Measurements from ENCODE around the gene FXYD4.

The FXYD4 gene

DNA sequence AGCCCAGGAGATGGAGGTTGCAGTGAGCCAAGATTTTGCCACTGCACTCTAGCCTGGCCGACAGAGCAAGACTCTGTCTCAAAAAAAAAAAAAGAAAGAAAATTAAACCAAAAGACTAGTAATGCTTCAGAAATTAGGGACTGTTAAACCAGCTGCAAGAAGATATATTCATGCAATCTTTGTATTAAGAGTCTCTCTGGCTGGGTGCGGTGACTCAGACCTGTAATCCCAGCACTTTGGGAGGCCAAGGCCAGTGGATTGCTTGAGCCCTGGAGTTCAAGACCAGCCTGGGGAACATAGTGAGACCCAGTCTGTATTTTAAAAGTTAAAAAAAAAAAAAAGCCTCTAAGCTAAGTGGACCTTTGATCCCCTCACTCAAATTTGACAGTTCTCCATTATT is 40.1 kb downstream of the FXYD4 start:
- TF ChIP-seq CTCF (IDR thresholded peaks at IDR 0.05), result no peak

- no peak for TF ChIP-seq CTCF (IDR thresholded peaks at IDR 0.05)
These were observed 44.1 kb downstream of the FXYD4 start for GRCh38 chr10:43415544-43415943.

DNA sequence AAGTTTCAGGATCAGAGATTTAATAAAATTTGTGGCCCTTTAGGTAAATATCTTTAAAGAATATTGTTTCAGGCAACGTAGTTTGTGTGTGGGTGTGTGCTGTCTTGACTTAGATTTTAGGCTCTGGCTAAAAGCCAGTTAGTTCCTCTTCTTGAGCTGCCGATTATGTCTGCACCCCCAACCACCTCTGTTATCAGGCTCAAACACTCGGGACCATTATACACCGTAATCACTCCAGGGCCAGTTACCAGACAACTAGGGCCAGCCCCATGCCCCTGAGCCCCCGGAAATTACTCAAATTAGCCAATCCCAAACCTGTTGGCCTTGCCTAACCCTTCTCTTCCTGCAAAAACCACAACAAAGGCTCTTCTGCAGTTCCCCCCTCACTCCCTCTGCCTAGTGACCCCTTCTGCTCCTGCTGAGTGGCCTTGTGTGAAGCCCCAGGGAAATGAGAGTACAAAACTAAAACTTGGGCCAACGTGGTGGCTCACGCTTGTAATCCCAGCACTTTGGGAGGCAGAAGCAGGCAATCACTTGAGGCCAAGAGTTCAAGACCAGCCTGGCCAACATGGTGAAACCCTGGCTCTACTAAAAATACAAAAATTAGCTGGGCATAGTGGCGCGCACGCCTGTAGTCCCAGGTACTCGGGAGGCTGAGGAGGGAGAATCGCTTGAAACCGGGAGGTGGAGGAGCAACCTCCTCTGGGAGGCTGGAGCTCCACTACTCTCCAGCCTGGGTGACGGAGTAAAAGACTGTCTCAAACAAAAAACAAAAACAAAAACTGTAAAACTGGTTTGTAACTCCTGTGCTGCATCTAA is 46.7 kb downstream of the FXYD4 start:
- no peak for TF ChIP-seq CTCF (IDR thresholded peaks at IDR 0.05)

GRCh38 chr10:43419997-43420368 is 48.5 kb downstream of the FXYD4 start:
- TF ChIP-seq CTCF (IDR thresholded peaks at IDR 0.05), result no peak

DNA sequence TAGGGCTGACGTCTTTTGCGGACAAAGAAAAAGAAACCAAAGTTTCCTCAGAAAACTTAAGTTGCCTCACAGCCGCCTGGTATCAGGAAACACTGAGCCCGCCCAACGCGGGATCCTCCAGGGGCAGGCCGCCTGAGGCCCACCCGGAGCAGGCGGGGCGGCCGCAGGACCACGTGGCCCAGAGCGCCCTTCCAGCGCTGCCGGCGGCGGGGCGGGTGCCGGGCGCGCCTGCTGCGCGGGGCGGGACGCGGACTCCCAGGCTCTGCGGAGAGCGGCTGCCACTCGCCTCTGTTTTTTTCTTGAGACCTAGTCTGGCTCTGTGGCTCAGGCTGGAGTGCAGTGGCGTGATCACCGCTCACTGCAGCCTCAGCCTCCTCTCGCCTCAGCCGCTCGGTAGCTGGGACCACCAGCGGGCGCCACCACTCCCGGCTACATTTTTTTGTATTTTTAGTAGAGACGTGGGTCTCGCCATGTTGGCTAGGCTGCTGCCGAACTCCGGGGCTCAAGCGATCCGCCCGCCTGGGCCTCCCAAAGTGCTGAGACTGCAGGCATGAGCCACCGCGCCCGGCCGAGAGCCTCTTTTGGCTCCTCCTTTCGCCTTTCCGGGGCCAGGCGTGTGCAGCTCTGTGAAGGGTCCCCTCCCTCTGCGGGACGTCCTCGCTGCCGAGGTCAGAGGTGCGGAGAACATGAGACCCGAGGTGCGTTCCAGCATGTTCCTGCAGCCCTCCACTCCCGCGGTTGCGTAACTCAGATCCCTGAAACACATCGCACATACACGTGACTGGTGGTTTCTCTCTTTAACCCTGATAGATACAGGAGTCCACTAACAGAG is 49.1 kb downstream of the FXYD4 start:
- no peak for TF ChIP-seq CTCF (IDR thresholded peaks at IDR 0.05)

GRCh38 chr10:43421201-43421507 is 49.7 kb downstream of the FXYD4 start:
- no peak for TF ChIP-seq CTCF (IDR thresholded peaks at IDR 0.05)

DNA sequence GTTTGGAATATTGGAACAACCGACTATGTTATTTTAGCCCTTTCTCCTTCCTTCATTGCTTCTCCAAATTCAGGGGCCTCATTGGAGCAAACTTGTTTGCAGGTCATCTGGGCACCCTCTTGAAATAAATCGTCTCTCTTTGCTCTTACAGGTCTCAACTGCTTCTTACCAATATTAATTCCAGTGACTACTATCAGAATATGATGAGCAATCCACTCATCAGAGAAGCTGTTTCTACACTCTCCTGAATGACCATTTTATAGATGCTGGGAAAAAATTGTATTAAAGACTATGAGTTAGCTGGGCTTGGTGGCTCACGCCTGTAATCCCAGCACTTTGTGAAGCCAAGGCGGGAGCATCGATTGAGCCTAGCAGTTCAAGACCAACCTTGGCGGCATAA is 50.1 kb downstream of the FXYD4 start:
- TF ChIP-seq CTCF (IDR thresholded peaks at IDR 0.05), result no peak

All from LNCAP (cell line).